ENCODE measurements around the gene ZNF443. TPM values are rescaled to one million over a fixed set of nuclear protein-coding genes. Genes with fewer than 3 reads are reported as not detected.

Gene ZNF443
- total RNA-seq (2022; extraction: Qiagen RNA extraction): 0.94 to 1.3 TPM (median 1.0 TPM) in 5 replicates

DNA sequence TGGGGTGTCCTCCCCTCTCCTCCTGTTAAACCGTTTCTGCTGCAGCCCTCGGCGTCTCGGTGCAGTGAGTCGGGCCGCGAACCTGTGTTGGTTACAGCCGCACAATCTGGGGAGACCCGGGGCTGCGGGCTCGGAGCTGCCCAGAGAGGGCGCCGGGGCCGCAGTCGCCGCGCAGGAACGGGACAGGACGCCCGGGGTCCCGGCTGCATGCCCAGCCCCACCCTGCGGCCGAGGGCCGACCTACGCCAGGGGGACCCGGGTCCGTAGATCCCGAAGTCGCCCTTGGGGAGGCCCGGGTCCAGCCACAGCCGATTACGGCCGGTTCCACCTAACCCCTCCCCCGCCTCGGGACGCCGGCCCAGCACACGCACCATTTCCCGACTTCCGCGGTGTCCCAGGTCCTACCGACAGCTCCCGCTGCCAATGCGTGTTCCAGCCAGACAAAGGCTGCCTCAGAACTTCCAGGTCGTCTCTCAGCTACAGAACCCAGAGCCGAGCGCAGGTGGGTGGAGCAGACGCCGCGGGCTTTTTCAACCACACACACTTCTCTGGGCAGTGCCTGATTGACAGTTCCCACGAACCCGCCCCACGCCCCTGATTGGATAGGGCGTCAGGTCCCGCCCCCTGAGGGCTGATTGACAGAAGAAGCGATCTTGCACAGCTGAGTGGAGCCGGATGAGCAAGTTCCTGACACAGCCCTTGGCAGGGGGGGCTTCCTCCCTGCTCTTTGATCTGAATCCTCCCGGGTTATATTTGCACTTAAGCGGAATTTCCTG is at the start of gene ZNF443:
Gene ZNF443 (minus strand): TSS at position 481 of the 776 bp plus-strand sequence. CDS start 107 bp downstream, at position 374.

GRCh38 chr19:12484371-12485051 is 43.7 kb upstream of the ZNF443 start, which contains the start of gene ZNF709:
Gene ZNF709, minus strand, starts transcription at chr19:12484816. Its CDS starts 159 bp downstream, at chr19:12484657.

GRCh38 chr19:12400633-12401502 is 40.0 kb downstream of the ZNF443 start, which contains the start of gene ZNF799:
Gene ZNF799, minus strand, starts transcription at chr19:12401271. Its CDS starts 201 bp downstream, at chr19:12401070.

Other genes starting within 250 kb of the ZNF443 start
- 0.54 to 1.4 TPM (median 0.89 TPM) in 5 replicates for gene ZNF44, start 146.1 kb downstream of the ZNF443 start, total RNA-seq (2022; extraction: Qiagen RNA extraction)
- gene ZNF563, start 107.4 kb downstream of the ZNF443 start, total RNA-seq (2022; extraction: Qiagen RNA extraction): not detected in 5 replicates
- not detected in 5 replicates for gene ZNF442, start 75.3 kb downstream of the ZNF443 start, total RNA-seq (2022; extraction: Qiagen RNA extraction)
- 1.3 to 2.0 TPM (median 1.4 TPM) in 5 replicates for gene ZNF799, start 39.8 kb downstream of the ZNF443 start, total RNA-seq (2022; extraction: Qiagen RNA extraction)
- gene ZNF709, start 43.8 kb upstream of the ZNF443 start, total RNA-seq (2022; extraction: Qiagen RNA extraction): not detected in 5 replicates
- 1.3 to 2.8 TPM (median 1.8 TPM) in 5 replicates for gene ZNF564, start 110.5 kb upstream of the ZNF443 start, total RNA-seq (2022; extraction: Qiagen RNA extraction)
- gene ZNF490, start 169.8 kb upstream of the ZNF443 start, total RNA-seq (2022; extraction: Qiagen RNA extraction): 0.39 to 1.7 TPM (median 0.70 TPM) in 5 replicates
- 5.3 to 6.9 TPM (median 6.0 TPM) in 5 replicates for gene ZNF791, start 169.9 kb upstream of the ZNF443 start, total RNA-seq (2022; extraction: Qiagen RNA extraction)
- 19.8 to 21.9 TPM (median 21.5 TPM) in 5 replicates for gene MAN2B1, start 225.7 kb upstream of the ZNF443 start, total RNA-seq (2022; extraction: Qiagen RNA extraction)
- gene WDR83, start 225.8 kb upstream of the ZNF443 start, total RNA-seq (2022; extraction: Qiagen RNA extraction): 7.5 to 11.7 TPM (median 9.6 TPM) in 5 replicates
- 43.8 to 48.5 TPM (median 45.7 TPM) in 5 replicates for gene DHPS, start 240.9 kb upstream of the ZNF443 start, total RNA-seq (2022; extraction: Qiagen RNA extraction)
- not detected in 5 replicates for gene GNG14, start 247.0 kb upstream of the ZNF443 start, total RNA-seq (2022; extraction: Qiagen RNA extraction)